Skin of body (tissue), 2 donors: Measurements from ENCODE around the gene CCDC33. TPM values are rescaled to one million over a fixed set of nuclear protein-coding genes. Genes with fewer than 3 reads are reported as not detected.

ENCODE experiments used
- DNase-seq: peaks from one replicate; lab custom pipeline; 2025; lab: John Stamatoyannopoulos, UW
- total RNA-seq: library from RNA; depleted of rRNA; stranded (reverse); fragments of >200 nt; gene quantifications from one replicate; pipeline ENCODE4 v1.2.3, GENCODE V29; 2014

Gene CCDC33
- total RNA-seq, 1 donor from 2014 or later, result 0.20 TPM

DNA sequence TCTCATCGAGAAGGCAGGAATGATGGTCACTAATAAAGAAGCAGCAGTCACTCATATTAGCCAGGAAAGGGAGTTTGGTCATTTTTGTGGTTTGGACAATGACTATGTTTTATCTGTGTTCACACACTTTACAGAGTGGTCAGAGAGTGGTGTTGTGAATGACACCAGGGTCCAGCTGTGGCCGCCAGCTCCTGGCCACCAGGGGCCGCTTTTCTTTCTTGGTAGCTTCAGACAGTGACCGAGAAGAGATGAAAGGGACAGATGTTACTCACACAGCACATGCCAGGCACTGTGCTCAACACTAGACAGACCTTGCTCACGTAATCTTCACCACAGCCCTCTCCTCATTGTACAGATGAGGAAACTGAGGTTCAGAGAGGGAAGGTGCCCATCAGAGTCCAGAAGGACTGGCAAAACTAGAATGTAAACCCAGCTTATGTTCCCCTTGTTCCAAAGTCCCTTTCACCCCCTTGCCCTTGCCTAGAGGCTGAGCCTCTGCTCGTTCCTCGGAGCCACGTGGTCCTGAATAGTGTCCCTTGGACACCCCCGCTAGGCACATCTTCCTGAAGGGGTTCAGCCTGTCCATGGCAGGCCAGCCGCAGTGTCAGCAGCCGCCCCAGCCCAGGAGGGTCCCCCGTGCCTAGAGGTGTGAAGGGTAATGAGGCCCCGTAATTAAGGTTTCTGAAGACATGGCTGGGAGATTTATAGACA, 75.8 kb downstream of the CCDC33 start:
- no peak for DNase-seq

DNA sequence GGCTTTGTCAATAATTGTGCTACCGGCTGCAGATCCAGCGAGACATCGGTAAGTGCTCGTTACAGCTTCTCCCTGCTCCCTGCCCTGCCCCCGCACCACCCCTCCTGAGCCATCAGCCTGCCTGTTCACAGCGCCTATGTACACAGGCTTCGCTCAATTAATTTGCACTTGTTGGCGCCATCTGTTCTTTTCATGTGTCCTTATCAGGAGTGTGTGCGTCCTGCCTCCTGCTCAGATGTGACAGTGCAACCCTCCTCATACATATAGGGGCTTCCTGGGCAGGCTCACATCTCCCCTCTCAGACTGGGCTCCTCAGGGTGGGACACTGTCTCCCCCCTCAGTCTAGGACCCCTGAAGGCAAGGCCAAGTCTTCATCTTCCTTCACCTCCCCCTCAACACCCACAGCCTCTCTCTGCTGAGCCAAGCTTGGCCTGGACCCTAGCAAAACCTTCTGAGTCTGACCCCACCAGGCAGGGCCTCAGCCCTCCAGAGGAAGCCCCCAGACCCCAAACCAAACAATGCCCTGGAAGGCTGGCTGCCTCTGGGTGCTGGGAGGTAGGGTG, 76.4 kb downstream of the CCDC33 start:
- DNase-seq, result no peak

DNA sequence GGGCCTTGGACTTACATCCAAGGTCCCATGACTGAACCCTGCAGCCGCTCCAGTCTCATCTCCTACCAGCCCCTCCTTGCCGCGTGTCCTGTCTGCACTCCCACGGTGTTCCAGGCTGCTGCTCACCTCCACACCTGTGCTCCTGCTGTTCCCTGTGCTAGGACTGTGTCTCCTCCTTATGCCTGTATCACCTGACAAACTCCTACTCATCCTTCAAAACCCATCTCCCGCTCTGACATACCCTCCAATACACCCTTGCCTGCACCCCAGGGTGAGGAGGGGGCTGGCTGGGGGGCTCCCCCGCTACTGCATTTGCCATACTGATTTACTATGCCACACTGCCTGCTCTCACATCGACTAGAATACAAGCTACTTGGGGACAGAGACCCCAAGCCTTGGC, 77.8 kb downstream of the CCDC33 start:
- no peak for DNase-seq

DNA sequence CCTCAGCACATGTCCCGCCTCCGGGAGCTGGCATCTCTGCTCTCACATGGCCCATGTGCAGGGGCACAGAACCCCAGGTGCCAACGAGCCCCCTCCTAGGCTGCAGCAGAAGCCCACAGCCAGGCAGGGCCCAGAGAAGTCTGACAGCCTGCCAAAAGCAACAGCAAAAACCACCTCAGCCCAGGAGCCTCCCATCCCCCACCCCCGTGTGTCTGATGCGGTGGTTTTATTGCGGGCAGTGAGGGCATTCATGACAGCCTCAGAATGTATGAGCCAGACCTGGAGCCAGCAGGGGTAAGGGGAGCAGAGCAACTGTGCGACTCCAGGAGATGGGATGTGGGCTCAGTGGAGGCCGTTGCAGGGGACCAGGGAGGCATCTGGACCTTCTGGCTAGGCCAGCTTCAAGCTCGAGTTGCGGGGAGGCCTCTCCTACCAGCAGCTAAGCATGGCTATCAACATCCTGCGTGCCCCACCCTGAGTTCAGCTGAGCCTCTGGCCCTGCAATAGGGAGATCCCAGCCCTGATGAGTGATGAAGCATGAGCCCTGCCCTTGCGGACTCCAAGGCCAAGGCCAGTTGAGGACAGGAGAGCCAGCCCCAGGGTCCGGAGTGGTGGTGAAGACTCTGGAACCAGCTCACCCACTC, 78.8 kb downstream of the CCDC33 start:
- no peak for DNase-seq

DNA sequence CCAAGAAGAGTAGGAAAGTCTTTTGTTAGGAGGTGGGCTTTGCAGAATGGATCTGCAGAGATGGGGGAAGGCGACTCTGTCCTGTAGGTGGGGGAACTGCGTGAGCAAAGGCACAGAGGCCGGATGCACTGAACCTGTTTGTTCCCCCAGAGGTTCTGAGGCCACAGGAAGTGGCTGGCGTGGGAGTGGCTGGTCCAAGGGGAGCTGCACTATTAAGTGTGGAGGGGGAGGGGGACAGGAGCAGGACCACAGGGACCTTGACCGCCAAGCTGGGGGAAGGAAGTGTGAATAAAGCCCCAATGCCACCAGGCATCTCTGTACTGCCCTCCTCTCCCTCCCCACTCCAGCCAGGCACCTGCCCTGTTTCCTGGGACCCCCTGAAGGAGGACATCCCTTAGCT, 79.5 kb downstream of the CCDC33 start:
- no peak for DNase-seq

DNA sequence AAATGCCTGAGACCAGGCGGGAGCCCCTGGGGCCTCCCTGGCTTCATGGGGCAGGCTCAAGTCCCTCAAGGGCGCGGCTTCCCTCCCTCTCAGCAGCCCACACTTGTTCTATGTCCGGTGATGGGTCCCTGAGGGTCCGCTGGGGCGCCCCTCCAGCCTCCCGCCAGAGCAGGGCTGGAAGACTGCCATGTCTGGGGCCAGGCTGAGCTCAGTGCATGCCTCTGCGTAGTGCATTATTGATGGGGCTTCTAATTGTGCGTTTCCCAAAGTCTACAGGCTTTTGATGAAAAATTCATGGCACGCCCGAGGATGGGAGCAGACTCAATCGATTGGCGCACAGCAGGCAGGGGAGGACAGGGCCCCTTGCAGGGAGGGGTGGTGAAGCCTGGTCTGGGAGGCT, 80.0 kb downstream of the CCDC33 start:
- peak; percentile 23 for DNase-seq

DNA sequence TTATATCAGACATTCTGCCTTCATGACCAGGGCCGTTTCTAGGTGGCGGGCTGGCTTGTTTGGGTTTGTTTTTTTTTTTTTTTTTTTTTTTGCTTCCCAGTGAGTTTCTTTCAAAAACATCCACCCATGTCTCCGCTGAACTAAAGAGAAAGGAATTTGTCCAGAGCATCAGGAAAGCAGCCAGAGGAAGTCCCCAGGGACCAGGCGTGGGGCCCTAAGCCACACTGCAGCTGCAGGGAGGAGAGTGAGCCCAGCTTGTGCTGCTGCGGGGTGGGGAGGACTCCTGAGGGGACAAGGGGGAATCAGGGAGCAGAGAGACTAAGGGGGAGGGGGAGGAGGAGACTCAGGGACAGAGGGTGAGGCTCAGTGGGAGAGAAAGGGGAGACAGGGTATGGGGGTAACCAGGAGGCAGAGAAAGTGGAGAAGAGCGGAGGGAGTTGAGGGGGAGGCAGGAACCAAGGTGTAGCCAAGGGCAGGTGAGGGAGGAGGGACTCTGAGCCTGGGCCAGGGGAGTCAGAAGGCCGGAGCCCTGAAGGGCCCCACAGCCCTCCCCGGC, 81.8 kb downstream of the CCDC33 start:
- peak; percentile 95 for DNase-seq

DNA sequence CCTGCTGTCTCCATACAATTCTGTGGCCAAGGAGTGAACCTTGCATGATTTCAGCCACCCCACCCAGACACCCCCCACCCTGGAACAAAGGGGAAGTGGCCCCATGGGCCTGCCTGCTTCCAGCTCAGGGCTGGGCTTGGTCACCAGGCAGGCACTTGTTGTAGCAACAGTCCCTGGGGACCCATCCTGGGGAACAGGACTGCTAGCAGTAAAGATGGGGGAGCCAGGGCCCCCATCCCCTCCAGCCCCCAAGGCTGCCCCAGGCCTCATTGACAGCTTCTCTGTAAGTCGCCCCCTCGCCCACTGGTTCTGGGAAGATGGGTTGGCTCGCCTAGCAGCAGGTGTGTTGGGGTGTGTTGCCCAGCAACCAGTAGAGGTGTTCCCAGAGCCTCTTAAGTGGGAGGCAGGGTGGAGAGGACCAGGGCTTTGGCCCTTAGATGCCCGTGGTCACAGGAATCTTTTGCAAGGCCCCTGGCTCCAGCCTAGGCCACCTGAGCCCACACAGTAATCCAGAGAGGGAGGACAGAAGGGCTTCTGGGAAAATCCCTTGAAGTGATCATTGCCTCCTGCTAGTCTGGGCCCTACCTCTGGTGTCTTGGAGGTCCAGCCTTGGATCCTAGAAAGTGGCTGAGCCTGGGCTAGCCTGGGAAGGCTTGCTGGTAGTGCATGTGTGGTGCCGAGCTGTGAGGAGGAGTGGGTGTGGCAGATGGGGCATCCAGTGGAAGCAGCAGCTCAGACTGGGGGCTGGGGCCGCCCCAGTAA, 82.4 kb downstream of the CCDC33 start:
- DNase-seq, result peak; percentile 35

DNA sequence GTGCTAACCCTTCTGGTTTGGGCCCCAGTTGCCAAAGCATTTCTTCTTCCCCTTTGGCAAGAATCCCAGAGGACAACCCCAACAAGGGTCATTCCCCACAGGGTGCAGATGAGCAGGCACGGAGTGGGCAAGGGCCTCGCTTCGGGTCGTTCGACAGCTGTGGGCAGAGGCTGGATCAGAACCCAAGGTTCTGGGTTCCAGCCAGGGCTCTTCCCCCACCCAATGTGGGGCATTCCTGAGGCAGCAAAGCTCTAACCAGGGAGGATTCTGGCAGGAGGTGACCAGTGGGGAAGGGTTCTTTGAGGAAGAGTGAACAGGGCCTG, 83.0 kb downstream of the CCDC33 start:
- DNase-seq, result no peak

DNA sequence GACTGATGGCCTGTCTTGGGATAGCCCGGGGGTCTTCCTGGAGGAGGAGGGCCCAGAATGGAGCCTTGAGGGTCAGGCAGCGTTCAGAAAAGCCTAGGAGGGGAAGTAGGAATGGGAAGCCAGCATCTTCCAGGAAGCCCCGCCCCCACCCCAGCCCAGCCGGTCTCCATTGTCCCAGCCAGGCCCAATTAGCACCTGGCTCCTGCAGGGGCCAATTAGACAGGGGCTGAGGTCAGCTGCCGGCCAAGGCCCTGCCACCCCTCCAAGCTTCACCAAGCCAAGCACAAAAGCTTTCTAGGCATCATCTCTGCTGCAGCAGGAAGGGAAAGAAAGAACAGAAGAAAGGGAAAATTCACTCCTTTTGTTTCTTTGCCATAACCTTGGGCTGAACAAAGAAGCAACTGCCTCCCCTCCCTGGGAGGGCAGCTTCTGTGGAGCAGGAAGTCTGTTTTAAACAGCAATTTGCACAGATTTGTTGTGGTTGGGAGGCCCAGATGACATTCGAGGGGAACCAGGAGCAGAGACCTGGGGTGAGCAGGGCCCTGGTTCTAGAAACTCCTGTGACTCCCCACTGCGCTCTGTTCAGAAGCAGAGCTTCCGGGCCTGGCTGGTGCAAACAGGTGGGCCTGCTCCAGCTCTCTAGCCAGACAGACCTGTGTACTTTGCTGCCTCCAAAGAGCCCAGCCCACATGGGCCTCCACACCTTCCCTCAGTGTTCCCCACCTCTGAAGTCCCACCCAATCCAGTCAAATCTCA, 83.6 kb downstream of the CCDC33 start:
- DNase-seq, result peak; percentile 7

DNA sequence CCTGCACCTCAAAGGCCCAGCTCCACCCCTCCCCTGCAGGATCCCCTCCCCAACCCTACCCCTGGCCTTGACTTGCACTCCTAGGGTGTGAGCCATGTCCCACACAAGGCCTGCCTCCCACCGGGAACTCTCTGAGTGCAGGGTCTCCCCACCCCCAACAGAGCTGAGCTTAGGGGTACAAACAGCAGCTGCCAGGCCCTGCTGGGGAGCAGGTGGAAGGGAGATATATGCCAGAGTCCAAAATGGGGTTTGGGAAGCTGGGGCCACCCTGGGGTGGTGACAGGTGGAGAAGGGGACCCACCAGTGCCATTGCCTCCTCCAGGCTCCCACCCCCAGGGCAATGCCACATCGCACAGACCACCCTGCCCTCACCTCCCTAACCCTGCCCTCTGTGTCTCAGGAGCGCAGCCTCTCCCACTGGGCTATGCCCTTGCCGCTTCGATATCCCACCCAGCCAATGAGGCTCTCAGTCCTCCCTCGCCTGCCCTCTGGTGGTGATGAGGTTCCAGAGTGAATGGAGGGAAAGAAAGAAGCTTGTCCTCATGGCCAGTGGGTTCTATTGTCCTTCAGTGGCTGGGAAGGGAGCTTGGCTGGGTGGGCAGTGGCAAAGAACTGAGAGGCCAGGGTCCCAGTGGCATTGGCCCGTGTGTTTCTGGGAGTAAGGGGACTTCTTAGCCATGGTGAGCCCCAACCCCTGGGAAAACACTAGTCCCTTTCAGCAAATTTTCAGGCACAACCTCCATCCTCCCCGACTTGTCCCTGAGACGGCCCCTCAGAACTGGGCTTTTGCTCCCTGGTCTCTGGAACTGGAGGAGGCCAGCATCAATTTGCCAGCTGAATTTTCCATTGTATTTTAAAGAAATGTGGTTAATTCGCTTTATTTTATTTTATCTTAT, 84.5 kb downstream of the CCDC33 start:
- DNase-seq, result peak; percentile 43

DNA sequence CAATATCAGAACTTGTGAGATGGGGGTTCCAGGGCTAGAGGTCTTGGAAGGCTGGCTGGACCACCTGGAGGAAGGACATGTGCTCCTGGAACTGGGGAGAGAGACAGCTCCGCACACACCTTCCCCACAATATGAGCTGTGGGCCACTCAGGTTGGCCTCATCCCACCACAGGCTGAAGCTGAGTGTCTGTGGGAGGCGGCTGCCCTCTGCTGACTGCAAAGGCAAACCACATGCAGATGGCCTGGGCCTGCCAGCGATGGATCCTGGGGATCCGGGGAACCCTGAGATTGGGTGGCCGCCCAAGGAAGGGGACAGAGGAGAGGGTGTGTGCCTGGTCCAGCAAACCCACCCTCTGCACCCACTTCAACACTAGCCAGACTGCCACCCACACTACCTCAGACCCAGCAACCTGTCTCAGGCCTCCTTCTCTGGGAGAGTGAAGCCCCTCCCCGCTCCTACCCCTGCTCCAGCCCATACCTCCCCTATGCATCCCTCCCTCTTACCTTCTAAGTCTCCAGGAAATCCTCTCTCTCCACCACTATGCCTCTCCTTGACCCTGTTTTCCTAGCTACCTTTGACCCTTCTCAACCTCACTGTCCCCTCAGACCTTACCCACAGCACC, 86.5 kb downstream of the CCDC33 start:
- DNase-seq, result peak; percentile 54

DNA sequence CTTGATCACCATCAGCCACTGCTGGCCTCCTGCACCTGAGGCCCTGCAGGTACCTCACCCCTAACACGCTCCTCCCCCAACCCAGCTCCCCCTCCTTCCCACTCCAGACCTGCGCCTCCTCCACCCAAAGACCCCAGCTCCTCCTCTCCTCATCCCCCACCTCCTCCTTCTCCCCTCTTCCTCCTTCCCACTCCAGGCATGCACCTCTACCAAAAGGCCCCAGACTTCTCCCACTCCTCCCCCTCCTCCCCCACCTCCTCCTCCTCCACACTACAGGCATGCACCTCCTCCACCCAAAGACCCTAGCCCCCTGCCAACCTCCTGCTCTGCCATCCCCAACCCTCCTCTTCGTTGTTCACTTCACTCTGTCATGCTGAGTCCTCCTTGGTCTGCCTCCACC, 88.6 kb downstream of the CCDC33 start:
- DNase-seq, result no peak

DNA sequence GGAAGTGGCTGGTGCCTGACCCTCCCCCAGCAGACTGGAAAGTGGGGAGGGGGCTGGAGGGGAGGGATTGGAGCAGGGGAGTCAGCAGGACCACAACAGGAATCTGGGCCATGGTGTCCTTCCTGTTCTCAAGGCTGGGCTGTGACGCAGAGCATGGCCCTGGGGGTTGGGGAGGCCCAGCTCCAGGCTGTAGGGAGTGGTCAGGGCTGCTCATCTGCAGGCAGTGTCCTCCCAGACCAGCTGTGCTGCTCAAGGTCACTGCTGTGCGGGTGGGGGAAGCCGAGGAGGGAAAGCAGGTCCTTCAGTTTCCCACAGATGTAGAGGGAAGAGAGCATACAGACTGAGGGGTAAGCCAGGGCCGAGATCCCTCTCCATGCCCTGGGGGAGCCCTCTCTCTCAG, 90.6 kb downstream of the CCDC33 start:
- DNase-seq, result peak; percentile 19

DNA sequence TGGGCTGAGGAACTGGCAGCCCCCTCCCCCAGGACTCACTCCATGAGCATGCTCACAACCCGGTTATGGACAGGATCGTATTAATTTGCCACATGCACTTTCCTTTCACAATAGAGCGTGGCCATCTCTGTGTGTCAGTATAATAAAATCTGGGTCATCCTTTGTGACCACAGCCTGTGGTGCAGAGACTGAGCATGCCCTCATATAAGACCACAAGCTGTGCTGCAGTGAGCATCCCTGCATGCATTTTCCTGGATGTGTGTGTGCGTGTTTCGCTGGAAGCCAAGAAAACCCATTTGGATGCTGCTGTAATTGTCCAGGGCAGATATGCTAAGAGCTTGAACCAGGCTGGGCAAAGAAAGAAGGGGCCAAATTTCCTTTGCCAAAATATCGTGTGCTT, 91.6 kb downstream of the CCDC33 start:
- DNase-seq, result no peak

DNA sequence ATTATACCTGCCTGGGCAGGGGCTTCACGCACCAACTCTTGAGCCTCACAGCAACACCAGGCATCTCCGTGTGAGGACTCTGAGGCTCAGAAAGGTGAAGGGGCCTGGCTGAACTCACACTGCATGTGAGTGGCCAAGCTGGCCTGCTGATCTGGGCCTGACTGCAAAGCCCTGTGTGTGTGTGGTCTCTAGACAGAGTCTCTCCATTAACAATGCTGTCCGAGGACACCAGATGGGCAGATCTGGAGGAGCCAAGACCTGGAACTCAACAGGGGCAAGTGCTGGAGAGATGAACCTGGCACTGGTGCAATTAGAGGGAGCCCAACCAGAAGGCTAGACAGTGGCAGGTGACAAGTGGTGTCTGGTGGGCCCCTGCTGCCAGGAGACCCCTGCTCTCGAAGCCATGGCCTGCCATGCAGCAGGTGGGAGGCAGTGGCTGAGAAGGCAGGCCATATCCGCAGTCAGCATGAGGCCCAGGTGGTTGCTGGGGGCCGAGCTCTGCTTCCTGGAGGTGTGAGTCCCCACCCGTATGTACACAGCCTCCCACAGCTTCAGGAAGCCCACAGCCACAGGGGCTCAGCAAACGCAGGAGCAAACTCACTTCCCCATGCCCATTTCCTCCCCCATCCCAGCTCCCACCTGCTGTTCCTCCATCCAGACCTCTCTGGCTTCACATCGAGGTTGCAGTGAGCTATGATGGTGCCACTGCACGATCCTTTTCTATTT, 92.4 kb downstream of the CCDC33 start:
- no peak for DNase-seq

DNA sequence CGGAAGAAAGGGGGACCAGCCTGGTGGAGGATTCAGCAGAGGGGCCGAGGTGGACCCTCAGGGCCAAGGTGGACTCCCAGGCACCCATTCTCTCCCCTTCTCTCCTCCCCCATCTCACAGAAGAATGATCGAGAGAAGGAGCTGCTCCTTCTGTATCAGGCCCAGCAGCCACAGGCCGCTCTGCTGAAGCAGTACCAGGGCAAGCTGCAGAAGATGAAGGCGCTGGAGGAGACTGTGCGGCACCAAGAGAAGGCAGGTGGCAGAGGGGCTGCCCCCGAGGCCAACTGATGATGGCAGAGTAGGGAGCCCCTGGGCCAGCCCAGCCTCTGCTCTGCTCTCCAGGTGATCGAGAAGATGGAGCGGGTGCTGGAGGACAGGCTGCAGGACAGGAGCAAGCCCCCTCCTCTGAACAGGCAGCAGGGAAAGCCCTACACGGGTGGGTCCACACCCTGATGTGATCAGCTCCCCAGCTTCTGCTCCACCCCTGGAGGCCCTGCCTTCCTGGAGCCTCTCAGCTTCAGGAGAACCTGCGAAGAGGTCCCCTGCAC, 94.8 kb downstream of the CCDC33 start:
- no peak for DNase-seq

DNA sequence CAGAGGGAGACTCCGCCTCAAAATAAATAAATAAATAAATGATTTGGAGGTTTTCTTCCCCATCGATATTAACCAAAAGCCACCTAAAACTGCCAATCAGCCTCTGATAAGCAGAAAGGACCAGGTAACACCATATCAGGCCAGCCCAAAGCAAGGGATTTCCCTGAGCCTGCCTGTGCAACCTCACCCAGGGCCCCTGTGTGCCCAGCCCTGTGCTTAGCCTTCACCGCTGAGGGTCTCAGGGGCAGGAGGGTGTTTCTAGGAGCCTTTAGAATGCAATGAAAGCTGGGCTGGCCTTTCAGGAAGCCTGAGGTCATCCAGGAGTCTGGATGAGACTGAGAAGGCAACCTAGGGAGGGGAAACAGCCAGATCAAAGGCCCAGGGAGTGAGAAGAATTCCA, 95.9 kb downstream of the CCDC33 start:
- no peak for DNase-seq

DNA sequence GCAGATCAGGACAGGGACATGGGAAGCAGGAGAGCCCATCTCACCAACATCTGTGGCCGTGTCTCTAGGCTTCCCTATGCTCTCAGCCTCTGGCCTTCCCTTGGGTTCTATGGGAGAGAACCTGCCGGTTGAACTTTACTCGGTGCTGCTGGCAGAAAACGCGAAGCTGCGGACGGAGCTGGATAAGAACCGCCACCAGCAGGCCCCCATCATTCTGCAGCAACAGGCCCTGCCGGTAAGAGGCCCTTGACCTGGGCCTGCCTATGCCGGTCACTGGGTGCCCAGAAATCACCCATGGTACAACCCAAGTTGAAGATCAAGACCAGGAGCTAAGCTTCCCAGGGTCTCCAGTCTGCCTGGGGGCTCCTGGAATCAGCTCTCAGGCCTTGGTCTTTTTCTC, 96.5 kb downstream of the CCDC33 start:
- DNase-seq, result no peak
